GM18909 (cell line): ENCODE measurements around the gene REPS2.

Experiments
- ATAC-seq: cut with Tn5 transposase; IDR thresholded peaks from one replicate; pipeline ENCODE4 v1.9.1; 2021; ENCODE audit warnings: mild to moderate bottlenecking; ENCODE audit not compliant: unreplicated experiment, poor library complexity

The REPS2 gene

GRCh38 chrX:17185431-17185830 is 239.0 kb downstream of the REPS2 start:
- ATAC-seq, result no peak

- no peak for ATAC-seq
Measured at GRCh38 chrX:17187136-17187756, 240.8 kb downstream of the REPS2 start.

GRCh38 chrX:17192106-17192505 is 245.6 kb downstream of the REPS2 start:
- ATAC-seq, result no peak
